ENCODE results near the gene RHOJ.

The RHOJ gene

DNA sequence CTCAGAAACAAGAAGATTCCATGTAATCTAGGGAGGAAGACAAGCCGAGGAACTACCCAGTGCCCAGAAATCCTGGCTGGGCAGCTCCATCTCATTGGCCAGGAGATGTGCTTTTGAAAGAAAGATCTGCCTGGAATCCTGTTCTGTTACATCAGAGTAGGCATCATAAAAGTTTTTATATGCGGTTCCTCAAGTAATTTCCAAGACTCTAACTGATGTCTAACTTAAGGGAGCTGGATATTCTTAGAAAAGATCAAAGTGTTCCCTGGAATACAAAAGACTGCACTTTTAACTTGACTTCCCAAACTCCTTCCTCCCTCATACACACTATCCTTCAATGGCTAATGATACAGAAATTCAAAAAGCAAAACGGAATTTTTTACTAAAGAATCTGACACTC, 16.3 kb downstream of the RHOJ start:
- H3K27ac ChIP-seq: no peak overlapping the region
- TF ChIP-seq ZFX (IDR thresholded peaks at IDR 0.05): no peak

DNA sequence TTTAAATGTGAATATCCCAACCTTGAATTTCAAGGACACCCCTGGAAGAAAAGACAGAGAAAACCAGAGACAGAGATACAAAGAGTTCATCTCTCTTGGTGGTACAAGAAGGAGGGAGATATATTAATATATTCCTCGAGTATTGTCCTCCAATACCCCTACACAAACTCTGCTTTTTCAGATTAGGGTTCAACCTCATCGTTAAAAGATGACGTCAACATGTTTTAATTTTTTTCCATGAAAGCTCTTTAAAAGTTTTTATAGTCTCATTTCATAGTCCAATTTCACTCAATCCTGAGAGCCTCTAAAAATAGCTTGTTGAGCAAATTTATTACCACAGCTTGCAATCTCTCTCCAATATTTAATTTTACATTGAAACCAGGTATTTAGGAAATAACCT, 19.4 kb downstream of the RHOJ start:
- no peak for TF ChIP-seq ZFX (IDR thresholded peaks at IDR 0.05)
- TF ChIP-seq CTCF (conservative IDR thresholded peaks at IDR 0.05): no peak
- H3K27ac ChIP-seq: no peak overlapping the region

DNA sequence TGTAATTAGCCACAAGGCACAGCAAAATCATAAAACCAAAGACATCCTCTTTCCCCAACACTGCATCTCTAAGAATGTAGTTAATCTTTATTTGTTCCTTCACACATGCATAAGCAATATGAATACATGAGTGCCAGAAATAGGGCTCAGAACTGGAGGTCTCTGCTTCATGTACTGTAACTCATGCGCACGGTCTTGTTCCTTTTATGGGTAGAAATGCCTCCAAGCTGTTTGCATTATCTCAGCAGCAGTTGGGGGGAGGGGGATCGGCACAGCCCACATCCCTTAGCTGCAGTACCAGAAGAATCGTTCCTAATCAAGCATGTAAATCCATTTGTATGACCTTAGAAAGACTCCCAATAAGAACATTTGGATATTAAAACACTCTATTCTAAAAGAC, 20.0 kb downstream of the RHOJ start:
- TF ChIP-seq ZFX (IDR thresholded peaks at IDR 0.05): no peak
- TF ChIP-seq CTCF (conservative IDR thresholded peaks at IDR 0.05): no peak
- H3K27ac ChIP-seq: no peak overlapping the region

DNA sequence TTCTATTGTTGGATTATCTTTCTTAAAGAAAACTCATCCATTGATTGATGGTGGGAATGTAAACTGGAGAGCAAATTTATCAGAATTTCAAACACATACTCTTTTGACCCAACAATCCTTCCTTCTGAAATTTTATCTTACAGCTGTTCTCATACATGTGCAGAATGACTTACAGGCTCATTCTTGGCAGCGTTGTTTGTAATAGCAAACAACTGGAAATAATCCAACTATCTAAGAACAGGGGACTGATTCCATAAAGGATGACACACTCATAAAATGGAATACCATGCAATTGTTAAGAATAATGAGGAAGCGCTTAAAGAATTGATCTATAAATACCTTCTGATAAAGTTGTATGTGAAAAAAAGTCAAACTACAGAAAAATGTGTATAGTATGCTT, 24.0 kb downstream of the RHOJ start:
- no peak overlapping the region for H3K27ac ChIP-seq
- no peak for TF ChIP-seq ZFX (IDR thresholded peaks at IDR 0.05)
- no peak for TF ChIP-seq CTCF (conservative IDR thresholded peaks at IDR 0.05)

GRCh38 chr14:63229330-63230059, 25.3 kb downstream of the RHOJ start:
- H3K27ac ChIP-seq: no peak overlapping the region
- TF ChIP-seq ZFX (IDR thresholded peaks at IDR 0.05): no peak
- TF ChIP-seq CTCF (conservative IDR thresholded peaks at IDR 0.05): no peak

DNA sequence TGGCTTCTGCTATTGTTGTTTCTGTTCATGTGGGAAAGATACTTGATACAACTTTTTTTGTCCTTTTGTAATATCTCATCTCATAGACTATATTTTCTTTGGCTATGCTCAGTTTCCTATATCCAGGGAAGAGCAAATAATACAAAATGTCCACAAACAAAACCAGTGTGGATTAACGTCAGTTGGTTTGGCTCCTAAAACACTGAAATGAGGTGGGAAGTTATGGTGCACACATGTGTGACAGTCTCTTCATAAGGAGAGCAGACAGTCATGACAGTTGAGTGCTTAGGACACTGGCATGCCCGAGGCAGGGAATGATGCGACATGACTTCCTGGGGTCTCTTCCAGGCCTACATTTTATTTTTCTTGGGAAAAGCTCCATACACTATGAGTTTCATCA, 27.5 kb downstream of the RHOJ start:
- no peak for TF ChIP-seq CTCF (conservative IDR thresholded peaks at IDR 0.05)
- no peak for TF ChIP-seq ZFX (IDR thresholded peaks at IDR 0.05)
- H3K27ac ChIP-seq: no peak overlapping the region

- TF ChIP-seq CTCF (conservative IDR thresholded peaks at IDR 0.05): no peak
- no peak for TF ChIP-seq ZFX (IDR thresholded peaks at IDR 0.05)
- H3K27ac ChIP-seq: no peak overlapping the region
Observed at GRCh38 chr14:63237791-63238190, 33.5 kb downstream of the RHOJ start.

- no peak overlapping the region for H3K27ac ChIP-seq
- TF ChIP-seq ZFX (IDR thresholded peaks at IDR 0.05) (no peak), CTCF (conservative IDR thresholded peaks at IDR 0.05) (no peak)
Observed at GRCh38 chr14:63240221-63240620, 36.0 kb downstream of the RHOJ start.

All from C4-2B (cell line).